H9 (cell line): ENCODE data around the gene ADCY1. TPM values are rescaled to one million over a fixed set of nuclear protein-coding genes. Genes with fewer than 3 reads are reported as not detected.

Experiments used
- DNase-seq: peaks from one replicate; pipeline ENCODE4 v3.0.0-alpha.2; 2017
- H2AFZ ChIP-seq: one replicate; pipeline ENCODE4 v1.6.1; 2013; ENCODE audit warnings: mild to moderate bottlenecking, low read length, control low read depth, moderate library complexity
- H2AK5ac ChIP-seq: 2 replicates; pipeline ENCODE4 v1.6.1; 2013; ENCODE audit warnings: low read length, control low read depth, mixed read lengths; ENCODE audit not compliant: insufficient read length
- H2BK120ac ChIP-seq: one replicate; pipeline ENCODE4 v1.6.1; 2013; ENCODE audit warnings: low read depth, mild to moderate bottlenecking, low read length, control low read depth, inconsistent platforms; ENCODE audit not compliant: poor library complexity, severe bottlenecking
- H2BK12ac ChIP-seq: 2 replicates; pipeline ENCODE4 v1.6.1; 2013; ENCODE audit warnings: low read length, control low read depth, mixed read lengths, low read depth; ENCODE audit not compliant: insufficient read length
- H2BK15ac ChIP-seq: 2 replicates; pipeline ENCODE4 v1.6.1; 2013; ENCODE audit warnings: low read depth, low read length, control low read depth
- H2BK20ac ChIP-seq: one replicate; pipeline ENCODE4 v1.6.1; 2013; ENCODE audit warnings: low read depth, mild to moderate bottlenecking, low read length, control low read depth, inconsistent platforms; ENCODE audit not compliant: poor library complexity, severe bottlenecking
- H2BK5ac ChIP-seq: 2 replicates; pipeline ENCODE4 v1.6.1; 2013; ENCODE audit warnings: low read length, control low read depth, mixed read lengths; ENCODE audit not compliant: insufficient read length
- H3K14ac ChIP-seq: 2 replicates; pipeline ENCODE4 v1.6.1; 2013; ENCODE audit warnings: low read length, control low read depth; ENCODE audit not compliant: insufficient read depth
- H3K18ac ChIP-seq: 2 replicates; pipeline ENCODE4 v1.6.1; 2013; ENCODE audit warnings: low read depth, mild to moderate bottlenecking, mixed read lengths, low read length, control low read depth; ENCODE audit not compliant: insufficient read length
- H3K23ac ChIP-seq: 2 replicates; pipeline ENCODE4 v1.6.1; 2013; ENCODE audit warnings: low read length, control low read depth, mixed read lengths, low read depth; ENCODE audit not compliant: insufficient read length
- H3K23me2 ChIP-seq: 2 replicates; pipeline ENCODE4 v1.6.1; 2013; ENCODE audit warnings: low read depth, mild to moderate bottlenecking, mixed read lengths, low read length, control low read depth; ENCODE audit not compliant: insufficient read length, poor library complexity, severe bottlenecking
- H3K27ac ChIP-seq: 2 replicates; pipeline ENCODE4 v1.5.1; 2013; ENCODE audit warnings: low read length, control low read depth, mixed read lengths, low read depth; ENCODE audit not compliant: insufficient read length
- H3K27me3 ChIP-seq: 2 replicates; pipeline ENCODE4 v1.6.1; 2013; ENCODE audit warnings: low read length, control low read depth, inconsistent platforms; ENCODE audit not compliant: insufficient read depth
- H3K4ac ChIP-seq: 2 replicates; pipeline ENCODE4 v1.6.1; 2013; ENCODE audit warnings: low read depth, mild to moderate bottlenecking, control low read depth, inconsistent platforms, low read length, moderate library complexity
- H3K4me1 ChIP-seq: 2 replicates; pipeline ENCODE4 v1.6.1; 2013; ENCODE audit warnings: low read length, control low read depth, inconsistent platforms; ENCODE audit not compliant: insufficient read depth
- H3K4me2 ChIP-seq: 2 replicates; pipeline ENCODE4 v1.6.1; 2013; ENCODE audit warnings: low read length, control low read depth, mixed read lengths; ENCODE audit not compliant: insufficient read length, insufficient read depth
- H3K56ac ChIP-seq: 2 replicates; pipeline ENCODE4 v1.6.1; 2013; ENCODE audit warnings: low read depth, mild to moderate bottlenecking, mixed read lengths, low read length, control low read depth; ENCODE audit not compliant: insufficient read length
- H3K79me1 ChIP-seq: 2 replicates; pipeline ENCODE4 v1.6.1; 2013; ENCODE audit warnings: low read depth, mild to moderate bottlenecking, moderate library complexity, low read length, control low read depth, inconsistent platforms; ENCODE audit not compliant: insufficient read depth, poor library complexity, severe bottlenecking
- H3K79me2 ChIP-seq: 2 replicates; pipeline ENCODE4 v1.6.1; 2013; ENCODE audit warnings: low read length, control low read depth, inconsistent platforms; ENCODE audit not compliant: insufficient read depth
- H3K9ac ChIP-seq: 2 replicates; pipeline ENCODE4 v1.6.1; 2013; ENCODE audit warnings: low read length, control low read depth, mixed read lengths; ENCODE audit not compliant: insufficient read length; ENCODE audit errors: extremely low read depth
- H3K9me3 ChIP-seq: one replicate; pipeline ENCODE4 v1.6.1; 2013; ENCODE audit warnings: low read depth, low read length, inconsistent platforms; ENCODE audit not compliant: control insufficient read depth
- H3T11ph ChIP-seq: one replicate; pipeline ENCODE4 v1.6.1; 2013; ENCODE audit warnings: mild to moderate bottlenecking, low read length, control low read depth, inconsistent platforms
- H4K20me1 ChIP-seq: one replicate; pipeline ENCODE4 v1.6.1; 2013; ENCODE audit not compliant: control insufficient read depth, insufficient read length, insufficient read depth
- H4K5ac ChIP-seq: 2 replicates; pipeline ENCODE4 v1.6.1; 2013; ENCODE audit warnings: low read depth, mild to moderate bottlenecking, mixed read lengths, low read length, control low read depth; ENCODE audit not compliant: insufficient read length
- H4K8ac ChIP-seq: replicated peaks from 2 replicates; pipeline ENCODE4 v1.6.1; 2013; ENCODE audit warnings: low read length, control low read depth, mixed read lengths, low read depth; ENCODE audit not compliant: insufficient read length
- H4K91ac ChIP-seq: 2 replicates; pipeline ENCODE4 v1.6.1; 2013; ENCODE audit warnings: low read depth, mild to moderate bottlenecking, moderate library complexity, mixed read lengths, low read length, control low read depth; ENCODE audit not compliant: insufficient read length
- H3K27ac Mint-ChIP-seq, 3 experiments: 2 replicates in 2 of 3; 3 replicates in 1 of 3; pipeline ENCODE4 v1.8.0; 2020 to 2021; ENCODE audit warnings: mixed read lengths in 3 of 3, mild to moderate bottlenecking in 1 of 3, moderate library complexity in 1 of 3
- H3K27me3 Mint-ChIP-seq: 2 replicates; pipeline ENCODE4 v1.8.0; 2021; ENCODE audit warnings: low read depth, mild to moderate bottlenecking, moderate library complexity, mixed read lengths
- H3K36me3 Mint-ChIP-seq, 3 experiments: 2 replicates in 2 of 3; 3 replicates in 1 of 3; pipeline ENCODE4 v1.8.0; 2020 to 2021; ENCODE audit warnings: low read depth in 3 of 3, mixed read lengths in 3 of 3; ENCODE audit not compliant: insufficient read depth in 1 of 3
- H3K4me1 Mint-ChIP-seq, 2 experiments: 2 replicates each; pipeline ENCODE4 v1.8.0; 2020; ENCODE audit warnings: mixed read lengths in 2 of 2
- H3K4me3 Mint-ChIP-seq, 2 experiments: 2 replicates in 1 of 2; 3 replicates in 1 of 2; pipeline ENCODE4 v1.8.0; 2020 to 2021; ENCODE audit warnings: mild to moderate bottlenecking in 2 of 2, mixed read lengths in 2 of 2, moderate library complexity in 1 of 2
- H3K9me3 Mint-ChIP-seq, 2 experiments: 2 replicates in 1 of 2; 3 replicates in 1 of 2; pipeline ENCODE4 v1.8.0; 2020; ENCODE audit warnings: mild to moderate bottlenecking in 2 of 2, mixed read lengths in 2 of 2, moderate library complexity in 1 of 2
- WGBS: extraction: QIAGEN DNeasy Blood & Tissue Kit; methylation state at CpG from one replicate; pipeline ENCODE4 v1.1.7; 2013; ENCODE audit warnings: missing lambda C conversion rate, low lambda C conversion rate, mixed read lengths; ENCODE audit not compliant: insufficient read length; ENCODE audit errors: extremely low coverage; 5-methylcytosine and 5-hydroxymethylcytosine counted together
- total RNA-seq: library from RNA; stranded (reverse); gene quantifications from 2 replicates; pipeline ENCODE4 v1.2.1, GENCODE V29; 2021
- TF ChIP-seq, protein P1 (sequence below): fragments of 200-600 bp; sonication (generic); conservative IDR thresholded peaks from 3 replicates; pipeline ENCODE4 v1.8.0; 2021; ENCODE audit warnings: antibody characterized with exemption, mild to moderate bottlenecking

Gene ADCY1
- total RNA-seq, 1 experiment from 2014 or later, result 21.6 TPM

DNA sequence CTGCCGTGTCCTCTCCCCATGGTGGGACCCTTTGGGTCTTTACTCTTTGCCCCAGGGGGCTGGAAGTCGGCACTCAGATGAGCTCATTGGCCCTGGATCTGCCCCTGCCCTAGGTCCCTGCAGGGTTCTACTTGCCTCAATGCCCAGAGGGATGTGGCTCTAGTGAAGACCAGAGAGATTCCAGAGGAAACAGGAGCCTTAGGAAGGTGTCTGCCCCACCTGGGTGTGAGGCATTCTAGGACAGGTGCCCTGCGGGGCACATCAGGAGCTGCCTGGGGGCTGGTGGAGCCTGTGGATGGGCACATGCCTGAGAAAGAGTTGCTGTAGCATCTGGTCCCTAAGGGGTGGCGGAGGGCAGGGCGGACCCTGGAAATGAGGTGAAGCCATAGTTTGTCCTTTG lies 128.6 kb downstream of the ADCY1 start:
- no peak overlapping the region for H3K4me2 ChIP-seq
- no peaks in the 10 kb centered on the region for H3K4me1 ChIP-seq
- no peak overlapping the region for H2BK120ac ChIP-seq
- H4K8ac ChIP-seq, result no peak overlapping the region
- H4K91ac ChIP-seq, result no peak overlapping the region
- H3K56ac ChIP-seq, result no peak overlapping the region
- H3T11ph ChIP-seq, result no peak overlapping the region
- H3K9me3 ChIP-seq, result no peaks in the 10 kb centered on the region
- no peaks in the 10 kb centered on the region for H3K79me2 ChIP-seq
- H4K5ac ChIP-seq, result no peak overlapping the region
- H3K79me1 ChIP-seq, result no peaks in the 10 kb centered on the region
- no peak overlapping the region for H2BK5ac ChIP-seq
- no peak overlapping the region for H2BK20ac ChIP-seq
- H3K23ac ChIP-seq, result no peak overlapping the region
- H3K4me3 Mint-ChIP-seq, result no peak overlapping the region
- H2AK5ac ChIP-seq, result no peak overlapping the region
- DNase-seq, result peak; percentile 19
- H2BK12ac ChIP-seq, result no peak overlapping the region
- H3K27ac Mint-ChIP-seq, result no peak overlapping the region; a peak in 1 of 7 replicates
- no CpG with 5 or more reads among the region's 5 CpGs for WGBS
- TF ChIP-seq, protein P1, sequence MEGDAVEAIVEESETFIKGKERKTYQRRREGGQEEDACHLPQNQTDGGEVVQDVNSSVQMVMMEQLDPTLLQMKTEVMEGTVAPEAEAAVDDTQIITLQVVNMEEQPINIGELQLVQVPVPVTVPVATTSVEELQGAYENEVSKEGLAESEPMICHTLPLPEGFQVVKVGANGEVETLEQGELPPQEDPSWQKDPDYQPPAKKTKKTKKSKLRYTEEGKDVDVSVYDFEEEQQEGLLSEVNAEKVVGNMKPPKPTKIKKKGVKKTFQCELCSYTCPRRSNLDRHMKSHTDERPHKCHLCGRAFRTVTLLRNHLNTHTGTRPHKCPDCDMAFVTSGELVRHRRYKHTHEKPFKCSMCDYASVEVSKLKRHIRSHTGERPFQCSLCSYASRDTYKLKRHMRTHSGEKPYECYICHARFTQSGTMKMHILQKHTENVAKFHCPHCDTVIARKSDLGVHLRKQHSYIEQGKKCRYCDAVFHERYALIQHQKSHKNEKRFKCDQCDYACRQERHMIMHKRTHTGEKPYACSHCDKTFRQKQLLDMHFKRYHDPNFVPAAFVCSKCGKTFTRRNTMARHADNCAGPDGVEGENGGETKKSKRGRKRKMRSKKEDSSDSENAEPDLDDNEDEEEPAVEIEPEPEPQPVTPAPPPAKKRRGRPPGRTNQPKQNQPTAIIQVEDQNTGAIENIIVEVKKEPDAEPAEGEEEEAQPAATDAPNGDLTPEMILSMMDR, result no peak
- H3K36me3 Mint-ChIP-seq, result peaks cover 8 to 14% (median 9%) of the 10 kb centered on the region in 3 experiments; a peak in 6 of 7 replicates
- no peak overlapping the region for H3K18ac ChIP-seq
- H3K14ac ChIP-seq, result no peak overlapping the region
- H3K4ac ChIP-seq, result no peak overlapping the region
- peaks cover 4 to 13% of the 10 kb centered on the region in 2 experiments; a peak in 2 of 4 replicates for H3K4me1 Mint-ChIP-seq
- no peak overlapping the region for H3K27ac ChIP-seq
- no peaks in the 10 kb centered on the region for H3K27me3 ChIP-seq
- H3K27me3 Mint-ChIP-seq, result no peaks in the 10 kb centered on the region; the same call in 1 of the 2 replicates
- no peak overlapping the region for H2AFZ ChIP-seq
- no peaks in the 10 kb centered on the region for H3K23me2 ChIP-seq
- H2BK15ac ChIP-seq, result no peak overlapping the region
- H3K9ac ChIP-seq, result no peak overlapping the region
- H3K9me3 Mint-ChIP-seq, result no peaks in the 10 kb centered on the region
- H4K20me1 ChIP-seq, result peaks cover 2% of the 10 kb centered on the region
